ENCODE measurements around the gene KRT75. TPM values are rescaled to one million over a fixed set of nuclear protein-coding genes. Genes with fewer than 3 reads are reported as not detected.

Gene KRT75
- total and polyA plus RNA-seq, 2 of the 4 experiments (the other 2 are of a cell fraction) = not detected

DNA sequence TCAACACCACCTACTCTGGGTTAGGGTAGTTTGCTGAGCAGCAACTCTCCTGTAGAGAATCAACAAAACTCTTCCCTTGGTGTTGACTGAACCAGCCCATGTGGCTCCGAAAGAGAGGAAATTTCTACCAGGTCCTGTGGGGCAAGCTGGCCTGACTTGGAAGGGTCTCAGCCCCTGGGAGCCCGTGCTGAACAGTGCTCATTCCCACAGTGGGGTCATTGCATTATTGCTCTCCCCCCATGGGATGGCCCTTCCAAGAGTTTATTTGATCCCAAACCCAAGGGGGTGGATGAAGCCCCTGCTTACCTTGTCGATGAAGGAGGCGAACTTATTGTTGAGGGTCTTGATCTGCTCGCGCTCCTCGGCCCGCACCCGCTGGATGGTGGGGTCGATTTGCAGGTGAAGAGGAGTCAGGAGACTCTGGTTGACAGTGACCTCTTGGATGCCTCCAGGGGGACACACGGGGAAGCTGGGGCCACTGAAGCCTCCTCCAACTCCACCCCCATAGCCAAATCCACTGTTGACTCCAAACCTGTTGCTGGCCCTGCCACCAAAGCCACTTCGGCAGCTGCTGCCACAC, 580 bp downstream of the KRT75 start:
- no CpG with 5 or more reads among the region's 12 CpGs for WGBS, 2 experiments (ENCODE audit: extremely low coverage in 2 of 2, insufficient read length in 1 of 2)
- Histone ChIP-seq H4K91ac (ENCODE audit: insufficient read depth, low read depth, low read length) (no peak overlapping the region), H3K4me2 (ENCODE audit: low read depth, low read length) (no peak overlapping the region), H3K36me3 (ENCODE audit: control insufficient read depth, insufficient read depth, low read length) (no peaks in the 10 kb centered on the region), H3K4me1 (ENCODE audit: control insufficient read depth, insufficient read depth, low read length) (no peaks in the 10 kb centered on the region), H3K27me3 (ENCODE audit: control insufficient read depth, insufficient read depth, low read length) (peaks cover 32% of the 10 kb centered on the region), H3K4ac (ENCODE audit: low read depth, low read length) (no peak overlapping the region), H2AFZ (replicated peaks; ENCODE audit: low read length, poor library complexity) (no peak overlapping the region), H4K8ac (ENCODE audit: low read depth in 2 of 2, low read length in 2 of 2) (no peak overlapping the region), H2AK5ac (ENCODE audit: low read depth, low read length) (no peak overlapping the region), H3K14ac (replicated peaks; ENCODE audit: low read depth, low read length) (no peak overlapping the region), H3K56ac (ENCODE audit: extremely low read depth, insufficient read depth, low read length) (no peak overlapping the region), H2BK15ac (ENCODE audit: low read depth, low read length) (no peak overlapping the region), H2BK120ac (ENCODE audit: low read depth, low read length) (no peak overlapping the region), H3K23ac (ENCODE audit: low read depth, low read length) (no peak overlapping the region), H4K20me1 (ENCODE audit: insufficient read depth, low read length) (no peaks in the 10 kb centered on the region), H3K79me1 (ENCODE audit: low read depth in 1 of 2, low read length in 2 of 2) (no peaks in the 10 kb centered on the region), H3K18ac (ENCODE audit: low read depth, low read length) (no peak overlapping the region), H2AK9ac (replicated peaks; ENCODE audit: low read depth, low read length, poor library complexity) (no peak overlapping the region), H3K27ac (ENCODE audit: insufficient read depth, low read length) (no peak overlapping the region), H3K4me3 (ENCODE audit: insufficient read depth, low read depth, low read length) (no peak overlapping the region), H3K9me1 (ENCODE audit: insufficient read depth, low read length) (no peaks in the 10 kb centered on the region), H3K9me3 (ENCODE audit: control insufficient read depth, insufficient read depth, low read length) (no peaks in the 10 kb centered on the region), H3K9ac (ENCODE audit: low read depth, low read length) (no peak overlapping the region), H2BK5ac (ENCODE audit: low read depth, low read length, poor library complexity, severe bottlenecking) (no peak overlapping the region), H2BK20ac (ENCODE audit: low read depth, low read length) (no peak overlapping the region), H4K5ac (ENCODE audit: low read depth, low read length) (no peak overlapping the region)
- TF ChIP-seq RCOR1 (IDR thresholded peaks at IDR 0.05; ENCODE audit: insufficient replicate concordance, low read length) (no peak), MXI1 (IDR thresholded peaks at IDR 0.05; ENCODE audit: borderline replicate concordance, low read depth, low read length) (no peak), POLR2A (IDR thresholded peaks at IDR 0.05; ENCODE audit: low read depth, low read length) (no peak)
- TF ChIP-seq, protein P1, sequence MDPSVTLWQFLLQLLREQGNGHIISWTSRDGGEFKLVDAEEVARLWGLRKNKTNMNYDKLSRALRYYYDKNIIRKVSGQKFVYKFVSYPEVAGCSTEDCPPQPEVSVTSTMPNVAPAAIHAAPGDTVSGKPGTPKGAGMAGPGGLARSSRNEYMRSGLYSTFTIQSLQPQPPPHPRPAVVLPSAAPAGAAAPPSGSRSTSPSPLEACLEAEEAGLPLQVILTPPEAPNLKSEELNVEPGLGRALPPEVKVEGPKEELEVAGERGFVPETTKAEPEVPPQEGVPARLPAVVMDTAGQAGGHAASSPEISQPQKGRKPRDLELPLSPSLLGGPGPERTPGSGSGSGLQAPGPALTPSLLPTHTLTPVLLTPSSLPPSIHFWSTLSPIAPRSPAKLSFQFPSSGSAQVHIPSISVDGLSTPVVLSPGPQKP (IDR thresholded peaks at IDR 0.05; ENCODE audit: borderline replicate concordance, low read depth, low read length) = no peak
- TF ChIP-seq, protein P2, sequence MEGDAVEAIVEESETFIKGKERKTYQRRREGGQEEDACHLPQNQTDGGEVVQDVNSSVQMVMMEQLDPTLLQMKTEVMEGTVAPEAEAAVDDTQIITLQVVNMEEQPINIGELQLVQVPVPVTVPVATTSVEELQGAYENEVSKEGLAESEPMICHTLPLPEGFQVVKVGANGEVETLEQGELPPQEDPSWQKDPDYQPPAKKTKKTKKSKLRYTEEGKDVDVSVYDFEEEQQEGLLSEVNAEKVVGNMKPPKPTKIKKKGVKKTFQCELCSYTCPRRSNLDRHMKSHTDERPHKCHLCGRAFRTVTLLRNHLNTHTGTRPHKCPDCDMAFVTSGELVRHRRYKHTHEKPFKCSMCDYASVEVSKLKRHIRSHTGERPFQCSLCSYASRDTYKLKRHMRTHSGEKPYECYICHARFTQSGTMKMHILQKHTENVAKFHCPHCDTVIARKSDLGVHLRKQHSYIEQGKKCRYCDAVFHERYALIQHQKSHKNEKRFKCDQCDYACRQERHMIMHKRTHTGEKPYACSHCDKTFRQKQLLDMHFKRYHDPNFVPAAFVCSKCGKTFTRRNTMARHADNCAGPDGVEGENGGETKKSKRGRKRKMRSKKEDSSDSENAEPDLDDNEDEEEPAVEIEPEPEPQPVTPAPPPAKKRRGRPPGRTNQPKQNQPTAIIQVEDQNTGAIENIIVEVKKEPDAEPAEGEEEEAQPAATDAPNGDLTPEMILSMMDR (conservative IDR thresholded peaks at IDR 0.05; ENCODE audit: low read depth, low read length) = no peak
- ChIA-PET POLR2A (ENCODE audit: unreplicated experiment) (no interaction called here), CTCF (no interaction called here)
- in situ Hi-C loops (cut with MboI; ENCODE audit: low sequenced_read_pairs) = no loop called here
- no peak for ATAC-seq (ENCODE audit: low read depth)
- intact Hi-C loops (cut with micrococcal nuclease) = no loop called here
- DNase-seq = no peak
- dilution Hi-C loops (cut with HindIII; ENCODE audit: low sequenced_read_pairs, unreplicated experiment) = no loop called here
- BruUV-seq (replicated peaks) = no TSS peak

All from IMR-90 (cell line).